Adipose tissue (tissue), 3 donors: Measurements from ENCODE around the gene SPOCK3. TPM values are rescaled to one million over a fixed set of nuclear protein-coding genes. Genes with fewer than 3 reads are reported as not detected.
"Not testable (repeated sequence)": the region's sequence is repeated elsewhere in the genome, so short reads cannot be mapped to it uniquely, and the experiment has no call there.

Source experiments
- H3K27ac ChIP-seq: one replicate; pipeline ENCODE4 v1.5.1; 2013; ENCODE audit warnings: low read depth, low read length
- WGBS, 3 donors: extraction: QIAGEN DNeasy Blood & Tissue Kit; methylation state at CpG; one replicate each; pipeline ENCODE4 v1.1.7; 2013; 5-methylcytosine and 5-hydroxymethylcytosine counted together
- polyA plus RNA-seq, 3 donors: library from polyadenylated mRNA; stranded (reverse); fragments of 200-250 nt; gene quantifications; one replicate each; pipeline ENCODE4 v1.2.3, GENCODE V29; 2013
- donor health status: healthy with polysubstance abuse.
- donor health status: Bipolar disorder and iron deficiency.
- donor health status: healthy.

The SPOCK3 gene
- polyA plus RNA-seq, 3 donors = 0.06 to 0.12 TPM; not detected in 1

DNA sequence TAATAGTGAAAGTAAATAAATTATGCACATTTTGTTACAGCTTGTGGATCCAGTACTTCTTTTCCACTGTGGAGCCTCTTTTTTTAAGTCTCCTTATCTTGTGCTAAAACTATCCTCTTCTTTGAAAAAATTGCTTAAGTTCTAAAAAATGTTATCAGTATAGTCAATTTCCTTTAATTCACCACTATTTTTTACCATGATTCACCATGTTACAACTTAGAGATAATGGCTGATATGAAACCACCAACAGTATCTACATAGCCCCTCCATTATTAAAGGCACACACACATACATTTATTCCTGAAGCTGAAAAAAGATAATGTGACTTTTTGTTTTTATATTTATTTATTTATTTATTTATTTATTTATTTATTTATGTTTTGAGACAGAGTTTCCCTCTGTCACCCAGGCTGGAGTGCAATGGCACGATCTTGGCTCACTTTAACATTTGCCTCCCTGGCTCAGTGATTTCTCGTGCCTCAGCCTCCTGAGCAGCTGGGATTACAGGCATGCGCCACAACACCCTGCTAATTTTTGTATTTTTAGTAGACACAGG lies 243.2 kb downstream of the SPOCK3 start:
- 92 to 95% (median 92%) methylated on average over 3 of the region's 3 CpGs for WGBS, 3 donors
- no peak overlapping the region for H3K27ac ChIP-seq

DNA sequence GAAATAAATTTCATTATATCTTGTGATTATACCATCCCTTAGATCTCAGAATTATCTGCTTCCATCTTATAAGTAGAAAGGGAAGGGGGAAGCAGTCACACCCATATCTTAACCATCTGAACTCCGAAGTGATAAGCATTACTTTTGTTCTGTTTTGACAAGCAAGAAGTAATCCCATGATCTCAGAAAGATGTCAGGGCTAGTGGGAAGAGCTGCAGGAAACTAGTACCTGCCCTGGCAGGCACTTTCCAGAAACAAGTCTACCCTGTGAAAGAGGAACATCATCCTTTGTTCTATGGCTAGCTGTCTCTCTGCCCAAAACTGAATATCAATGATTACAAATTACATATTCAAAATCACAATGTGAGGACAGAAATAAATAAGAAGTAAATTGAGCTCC lies 244.4 kb downstream of the SPOCK3 start:
- H3K27ac ChIP-seq = no peak overlapping the region
- WGBS, 3 donors = 45 to 56% (median 55%) methylated on average over 1 of the region's 1 CpG

DNA sequence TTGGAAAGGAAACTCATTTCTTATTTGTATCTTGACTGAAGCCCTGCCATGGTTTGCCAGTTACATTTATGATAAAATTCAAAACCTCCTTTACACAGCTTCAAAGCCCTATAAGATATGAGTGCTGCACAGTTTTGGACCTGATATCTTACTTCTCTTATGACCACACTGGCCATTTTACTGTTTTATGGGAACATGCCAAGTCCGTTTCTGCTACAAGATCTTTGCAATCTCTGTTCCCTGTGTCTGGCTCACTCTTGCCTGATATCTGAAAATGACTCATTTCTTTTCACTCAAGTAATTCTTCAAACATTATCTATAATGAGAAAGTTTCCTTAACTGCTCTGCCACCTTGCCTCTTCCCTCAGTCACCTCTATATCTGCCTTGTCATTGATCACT lies 247.3 kb downstream of the SPOCK3 start:
- H3K27ac ChIP-seq = no peak overlapping the region
- 54 to 84% (median 70%) methylated on average over 1 of the region's 1 CpG for WGBS, 3 donors

DNA sequence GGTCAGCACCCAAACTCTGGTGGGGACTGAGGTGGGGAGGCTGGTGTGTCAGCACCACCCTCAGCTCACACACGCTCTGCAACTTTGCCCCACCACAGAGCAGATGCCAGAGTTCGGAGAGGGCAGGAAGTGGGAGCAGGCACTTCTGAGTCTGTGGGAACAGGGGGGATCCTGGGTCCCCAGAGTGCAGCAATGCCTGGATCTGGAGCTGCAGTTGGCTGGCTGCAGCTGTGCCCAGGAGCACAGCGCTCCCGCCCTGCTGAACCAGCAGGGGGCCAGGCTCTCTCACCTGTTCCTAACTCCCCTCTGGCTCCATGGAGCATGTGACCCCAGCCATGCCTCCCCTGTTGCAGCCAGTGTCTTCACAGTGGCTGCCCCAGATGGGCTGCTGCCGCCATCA lies 252.4 kb downstream of the SPOCK3 start:
- 82 to 96% (median 95%) methylated on average over 5 of the region's 5 CpGs for WGBS, 3 donors
- H3K27ac ChIP-seq = no peak overlapping the region

DNA sequence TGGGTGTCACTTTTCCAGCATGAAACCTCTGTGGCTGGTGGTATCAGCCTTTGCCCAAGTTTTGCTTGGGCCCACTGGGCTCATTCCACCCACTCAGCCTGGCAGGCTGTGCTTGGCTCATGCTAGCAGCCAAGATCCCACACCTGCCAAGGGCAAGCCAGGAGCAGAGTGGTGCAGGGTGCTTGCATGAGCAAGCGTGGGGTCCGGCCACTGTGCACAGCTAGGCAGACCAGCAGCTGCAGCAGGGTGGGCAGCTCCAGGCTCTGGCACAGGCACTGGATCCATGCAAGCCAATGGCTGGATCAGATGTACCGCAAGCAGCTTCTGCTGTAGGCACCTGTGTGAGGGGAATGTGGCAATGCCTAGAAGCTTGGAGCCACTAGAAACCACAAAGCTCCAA lies 253.9 kb downstream of the SPOCK3 start:
- WGBS, 3 donors = 89 to 96% (median 91%) methylated on average over 3 of the region's 3 CpGs
- no peak overlapping the region for H3K27ac ChIP-seq

DNA sequence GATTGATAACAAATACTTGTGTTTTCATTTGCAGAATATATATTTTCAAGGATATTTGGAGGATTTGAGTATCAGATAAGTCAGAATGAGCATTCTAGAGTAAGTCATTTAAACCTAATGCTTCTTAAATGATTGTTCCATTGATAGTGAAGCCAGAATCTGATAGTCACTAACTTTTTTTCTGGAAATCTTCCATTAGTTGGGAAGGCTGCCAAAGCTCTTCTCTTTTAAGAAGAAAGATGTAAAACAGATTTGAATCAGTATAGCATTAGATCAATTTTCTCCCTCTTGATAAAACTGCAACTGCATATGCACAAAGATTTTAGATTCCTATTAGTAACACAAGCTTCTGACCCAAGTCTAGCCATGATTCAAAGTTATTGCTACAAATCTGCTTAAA lies 256.7 kb downstream of the SPOCK3 start:
- no peak overlapping the region for H3K27ac ChIP-seq

DNA sequence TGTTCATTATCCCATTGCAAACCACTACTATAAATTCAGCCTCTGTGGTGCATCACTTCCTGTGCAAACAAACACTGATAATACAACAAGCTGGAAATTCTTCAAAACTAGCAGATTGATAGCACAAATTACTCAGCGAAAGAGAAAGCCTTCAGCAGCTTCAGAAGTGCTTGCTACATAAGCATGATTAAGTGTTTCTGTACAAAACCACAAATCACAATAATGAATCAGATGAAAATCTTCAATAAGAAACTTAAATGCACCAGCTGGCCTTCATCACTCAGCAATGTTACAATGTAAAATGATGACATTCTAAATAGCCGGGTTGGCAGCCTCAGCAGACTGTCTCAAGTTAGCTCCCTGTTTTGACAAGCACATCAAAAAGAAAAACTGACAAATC lies 262.2 kb downstream of the SPOCK3 start:
- no peak overlapping the region for H3K27ac ChIP-seq
- 25 to 44% (median 28%) methylated on average over 2 of the region's 2 CpGs for WGBS, 3 donors

DNA sequence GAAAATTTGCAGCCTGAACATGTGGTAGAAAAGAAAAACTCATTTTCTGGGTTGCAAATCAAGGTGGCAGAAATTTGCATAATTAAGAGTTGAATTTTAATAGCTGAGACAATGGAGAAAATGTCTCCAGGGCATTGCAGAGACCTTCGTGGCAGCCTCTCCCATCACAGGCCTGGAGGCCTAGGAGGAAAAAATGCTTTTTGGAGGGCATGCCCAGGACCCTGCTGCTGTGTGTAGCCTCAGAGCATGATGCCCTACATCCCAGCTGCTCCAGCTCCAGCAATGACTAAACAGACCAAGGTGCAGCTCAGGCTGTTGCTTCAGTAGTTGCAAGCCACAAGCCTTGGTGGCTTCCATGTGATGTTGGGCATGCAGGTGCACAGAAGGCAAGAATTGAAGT lies 266.1 kb downstream of the SPOCK3 start:
- WGBS, 3 donors = 27 to 58% (median 40%) methylated on average over 1 of the region's 1 CpG
- not testable (repeated sequence) for H3K27ac ChIP-seq

DNA sequence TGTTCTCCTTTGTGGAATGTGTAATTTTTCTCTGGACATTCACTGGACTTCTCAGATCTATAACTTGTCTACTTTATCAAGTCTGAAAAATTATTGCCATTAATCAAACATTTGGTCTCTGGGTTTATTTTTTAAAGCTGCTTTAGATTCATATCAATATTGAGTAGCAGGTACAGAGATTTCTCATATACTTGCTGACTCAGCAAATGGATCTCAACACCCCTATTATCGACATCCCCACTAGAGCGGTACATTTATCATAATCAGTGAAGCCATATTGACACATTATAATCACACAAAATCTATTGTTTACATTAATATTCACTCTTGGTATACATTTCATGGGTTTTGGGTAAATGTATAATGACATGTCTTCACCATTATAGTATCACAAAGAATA lies 268.7 kb downstream of the SPOCK3 start:
- no peak overlapping the region for H3K27ac ChIP-seq
- WGBS, 3 donors = 93 to 97% (median 95%) methylated on average over 2 of the region's 2 CpGs

DNA sequence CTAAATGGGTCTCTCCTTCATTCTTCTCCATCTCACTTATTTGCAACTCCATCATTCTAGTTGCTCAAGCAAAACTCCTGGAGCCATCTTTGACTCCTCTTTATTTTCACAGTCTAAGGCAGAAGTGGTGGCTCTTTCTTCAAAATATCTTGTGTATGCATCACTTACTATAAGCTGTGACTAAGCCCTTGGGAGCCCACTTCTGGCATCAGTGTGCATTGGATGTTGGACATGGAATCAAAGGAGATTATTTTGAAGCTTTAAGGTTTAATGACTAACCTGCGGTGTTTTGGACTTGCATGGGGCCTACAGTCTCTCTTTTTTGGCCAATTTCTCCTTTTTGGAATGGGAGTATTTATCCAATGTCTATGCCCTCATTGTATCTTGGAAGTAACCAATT lies 276.8 kb downstream of the SPOCK3 start:
- no peak overlapping the region for H3K27ac ChIP-seq
- WGBS, 3 donors = 78 to 92% (median 82%) methylated on average over 1 of the region's 1 CpG

DNA sequence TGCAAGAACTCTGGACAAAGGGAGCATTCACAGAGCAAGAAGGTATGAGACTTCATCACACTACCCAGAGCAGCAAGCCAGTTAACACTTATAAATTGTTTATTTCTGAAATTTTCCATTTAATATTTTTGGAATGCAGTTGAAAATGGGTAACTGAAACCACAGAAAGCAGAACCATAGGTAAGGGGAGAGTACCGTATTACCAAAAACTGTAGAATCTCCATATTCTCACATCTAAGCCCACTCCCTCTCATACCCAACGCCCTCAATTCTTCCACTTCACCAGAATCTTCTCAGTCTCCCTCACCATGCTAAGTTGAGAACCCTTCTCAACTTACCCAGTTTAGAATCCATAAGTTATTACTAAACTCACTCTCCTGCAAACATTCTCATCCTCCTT lies 277.8 kb downstream of the SPOCK3 start:
- no peak overlapping the region for H3K27ac ChIP-seq
- WGBS, 3 donors = 72 to 85% (median 77%) methylated on average over 2 of the region's 2 CpGs

DNA sequence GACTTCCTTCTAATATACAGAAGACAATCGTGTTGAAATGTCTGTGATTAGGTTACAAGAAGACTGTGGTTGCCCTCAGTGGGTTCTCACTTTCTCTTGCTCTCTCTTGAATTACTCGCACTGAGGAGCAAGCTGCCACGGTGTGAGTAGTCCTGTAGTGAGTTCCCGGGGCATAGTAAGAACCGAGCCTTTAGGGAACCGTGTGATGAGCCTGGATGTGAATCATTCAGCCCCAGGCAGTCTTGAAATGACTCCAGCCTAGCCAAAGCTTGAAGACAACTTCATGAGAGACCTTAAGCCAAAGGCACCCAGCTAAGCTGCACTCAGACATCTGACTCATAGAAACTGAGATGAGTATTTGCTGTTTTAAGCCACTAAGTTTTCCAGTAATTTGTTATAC lies 292.7 kb downstream of the SPOCK3 start:
- WGBS, 3 donors = 67 to 81% (median 79%) methylated on average over 6 of the region's 6 CpGs

DNA sequence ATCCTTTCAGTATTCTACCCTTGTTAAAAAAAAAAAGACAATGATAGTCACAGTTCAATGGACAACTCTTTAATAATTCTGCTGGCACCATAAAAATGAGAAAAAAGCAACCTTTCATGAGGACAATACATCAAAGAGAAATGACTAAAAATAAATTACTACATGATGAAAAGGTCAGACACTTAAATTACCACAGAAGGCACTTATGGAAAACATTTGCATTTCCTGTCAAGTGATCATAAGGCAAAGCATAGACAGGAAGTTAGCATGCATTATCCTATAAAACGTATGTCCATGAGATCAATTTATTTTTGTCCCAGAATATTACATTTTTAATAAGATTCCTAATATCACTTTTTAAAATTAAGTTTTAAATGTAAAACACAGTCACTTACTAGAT lies 303.8 kb downstream of the SPOCK3 start:
- WGBS, 3 donors = 28 to 51% (median 39%) methylated on average over 1 of the region's 1 CpG
- H3K27ac ChIP-seq = no peak overlapping the region

More for the DNA sequence above, 292.7 kb downstream of the SPOCK3 start:
- H3K27ac ChIP-seq = no peak overlapping the region

DNA sequence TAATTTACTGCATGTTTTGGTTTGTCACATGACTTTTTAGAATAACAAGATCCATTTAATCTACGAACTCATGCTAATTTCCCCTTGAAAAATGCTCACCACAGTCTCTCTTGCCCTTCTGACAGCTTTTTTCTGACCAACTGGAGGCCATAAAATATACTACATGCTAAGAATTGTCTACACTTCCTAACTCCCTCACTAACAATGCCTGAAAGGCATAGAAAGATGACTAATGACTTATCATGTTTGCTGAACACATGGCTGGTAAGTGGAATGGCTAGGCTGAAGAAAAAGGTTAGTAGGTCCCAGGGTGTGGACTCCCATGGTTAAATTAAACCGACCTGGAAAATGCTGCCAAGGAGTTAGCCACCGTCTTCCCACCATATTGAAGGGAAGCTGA lies 309.9 kb downstream of the SPOCK3 start:
- no peak overlapping the region for H3K27ac ChIP-seq
- 55 to 64% (median 62%) methylated on average over 3 of the region's 3 CpGs for WGBS, 3 donors

DNA sequence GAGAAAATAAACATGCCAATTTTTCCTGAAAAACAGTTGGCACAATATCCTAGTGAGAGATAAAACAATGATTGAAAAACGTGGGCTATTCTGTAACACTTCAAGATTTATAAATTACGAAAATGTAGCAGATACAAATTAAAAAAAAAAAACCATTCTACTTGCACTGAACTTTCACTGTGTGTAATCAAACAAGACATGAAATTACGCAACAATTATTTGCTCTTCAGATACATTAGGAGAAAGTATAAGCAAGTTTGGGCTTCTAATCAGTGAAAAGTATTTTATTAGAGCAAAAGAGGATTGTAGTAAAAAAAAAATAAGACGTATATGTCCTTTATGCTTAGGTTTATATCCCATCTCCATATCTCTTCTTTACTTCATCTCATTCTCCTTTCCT lies 320.4 kb downstream of the SPOCK3 start:
- 41 to 65% (median 62%) methylated on average over 4 of the region's 4 CpGs for WGBS, 3 donors
- H3K27ac ChIP-seq = no peak overlapping the region

DNA sequence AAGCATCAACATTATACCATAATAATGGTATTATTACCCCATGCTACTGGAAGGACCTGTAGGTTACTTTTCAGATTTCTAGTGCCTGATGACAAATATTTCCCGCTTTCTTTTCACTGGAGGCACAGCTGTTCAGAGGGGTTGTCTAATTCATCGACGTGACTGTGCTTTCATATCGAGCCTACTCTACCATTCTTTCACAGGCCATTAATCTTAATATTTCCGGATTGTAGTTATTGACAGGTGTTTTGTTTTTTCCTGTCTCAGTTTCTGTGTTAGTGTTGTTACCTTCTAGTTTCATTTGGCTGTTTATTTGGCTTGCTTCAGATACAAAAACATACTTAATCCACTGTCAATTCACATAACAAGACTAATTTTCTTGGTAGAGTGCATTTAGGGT lies 330.9 kb downstream of the SPOCK3 start:
- 78 to 86% (median 81%) methylated on average over 5 of the region's 5 CpGs for WGBS, 3 donors
- H3K27ac ChIP-seq = no peak overlapping the region

DNA sequence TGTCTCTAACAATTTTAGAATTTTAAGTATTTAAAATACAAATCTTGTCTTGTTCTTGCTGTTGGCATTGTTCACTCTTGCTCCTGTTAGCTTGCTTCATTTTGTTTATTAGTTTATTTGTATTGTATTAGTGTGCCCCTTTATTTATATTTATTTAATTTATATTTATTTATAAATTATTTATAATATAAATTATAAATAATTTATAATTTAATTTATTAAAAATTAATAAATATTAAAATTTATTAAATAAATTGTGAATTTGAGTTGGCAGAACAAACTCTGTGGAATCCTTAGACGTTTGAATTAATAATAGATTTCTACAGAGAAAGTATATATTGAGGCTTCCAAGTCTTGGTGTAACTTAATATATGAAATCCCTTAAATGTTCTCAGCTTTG lies 331.4 kb downstream of the SPOCK3 start:
- no peak overlapping the region for H3K27ac ChIP-seq
- WGBS, 3 donors = 49 to 73% (median 61%) methylated on average over 1 of the region's 1 CpG

DNA sequence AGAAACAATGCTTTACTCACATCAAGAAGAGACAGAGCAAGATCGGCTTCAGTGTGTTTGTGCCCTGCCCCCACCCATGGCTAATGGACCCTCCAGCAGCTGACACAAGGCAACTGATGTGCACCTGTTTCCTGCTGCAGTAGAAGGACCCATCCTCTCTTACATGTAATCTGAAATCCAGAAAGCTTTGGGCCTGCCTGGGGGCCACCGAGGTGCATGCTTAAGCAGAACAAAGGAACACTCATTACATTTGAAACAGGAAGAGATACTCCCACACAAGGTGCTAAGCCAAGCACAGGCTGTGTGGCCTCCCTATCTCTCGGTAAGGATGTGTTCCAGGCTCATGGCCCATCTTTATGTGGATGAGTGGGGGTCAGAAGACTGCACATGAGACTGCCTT lies 338.0 kb downstream of the SPOCK3 start:
- 48 to 59% (median 51%) methylated on average over 3 of the region's 3 CpGs for WGBS, 3 donors
- no peak overlapping the region for H3K27ac ChIP-seq

DNA sequence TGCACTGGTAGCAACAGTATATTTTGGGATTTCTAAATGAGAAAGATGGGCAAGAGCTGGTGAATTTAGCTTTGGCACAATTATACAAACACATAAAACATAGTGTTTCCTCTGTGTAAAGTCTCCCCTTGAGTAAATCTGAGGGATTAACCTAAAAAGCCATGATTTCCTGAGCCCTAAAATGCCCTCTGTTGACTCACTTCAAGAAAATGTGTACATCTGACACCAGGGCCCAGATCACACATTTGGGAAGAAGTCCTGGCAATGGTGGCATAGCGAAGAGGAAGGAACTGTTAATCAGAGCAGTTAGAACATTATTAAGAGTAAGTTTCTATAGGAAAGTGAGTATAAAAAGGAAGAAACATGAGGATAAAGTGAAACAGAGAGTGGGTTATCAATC lies 338.5 kb downstream of the SPOCK3 start:
- 79 to 90% (median 81%) methylated on average over 1 of the region's 1 CpG for WGBS, 3 donors
- H3K27ac ChIP-seq = no peak overlapping the region

DNA sequence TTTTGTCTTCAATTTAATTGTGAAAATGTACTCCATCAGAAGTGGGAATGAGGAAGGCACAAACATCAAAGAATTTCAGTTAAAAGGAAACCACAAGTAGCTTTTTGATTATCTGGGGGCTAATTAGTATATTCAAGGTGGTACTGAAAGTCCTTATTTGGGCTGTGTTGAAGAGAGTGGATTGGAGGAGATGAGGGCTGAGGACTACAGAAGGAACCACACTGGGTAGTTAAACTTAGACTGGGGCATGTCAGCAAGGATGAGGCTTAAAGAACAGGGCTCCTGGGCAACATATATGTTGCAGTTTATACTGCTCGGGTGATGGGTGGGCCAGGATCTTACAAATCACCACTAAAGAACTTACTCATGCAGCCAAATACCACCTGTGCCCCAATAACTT lies 346.8 kb downstream of the SPOCK3 start:
- 62 to 81% (median 80%) methylated on average over 1 of the region's 1 CpG for WGBS, 3 donors
- H3K27ac ChIP-seq = no peak overlapping the region

DNA sequence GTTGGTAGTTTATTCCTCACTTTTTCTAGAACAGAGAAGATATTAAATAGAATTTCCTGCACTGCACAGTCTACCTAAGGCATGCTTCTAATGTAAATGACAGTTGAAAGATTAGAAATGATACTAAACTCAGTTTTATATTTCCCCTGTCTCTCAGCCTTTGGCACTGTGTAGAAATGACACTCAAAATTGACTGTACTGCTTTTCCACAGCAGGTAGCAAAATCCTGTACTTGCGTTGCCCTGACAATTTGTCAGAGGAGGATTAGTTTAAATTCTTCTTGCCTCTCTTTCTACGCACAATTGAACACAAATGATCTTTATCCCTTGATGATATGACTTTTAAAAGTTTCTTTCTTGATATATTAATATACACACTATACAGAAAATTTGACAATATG lies 347.6 kb downstream of the SPOCK3 start:
- 77 to 88% (median 83%) methylated on average over 2 of the region's 2 CpGs for WGBS, 3 donors
- no peak overlapping the region for H3K27ac ChIP-seq
